HG03066 (cell line): ENCODE data around the gene CHRNB1.
"Not testable (repeated sequence)": the region's sequence is repeated elsewhere in the genome, so short reads cannot be mapped to it uniquely, and the experiment has no call there.

Experiments
- ATAC-seq: cut with Tn5 transposase; IDR thresholded peaks from one replicate; pipeline ENCODE4 v1.9.1; 2021; ENCODE audit warnings: low read depth; ENCODE audit not compliant: unreplicated experiment

Gene CHRNB1

GRCh38 chr17:7465597-7466275 lies 20.9 kb downstream of the CHRNB1 start:
- no peak for ATAC-seq

GRCh38 chr17:7466318-7466638 lies 21.4 kb downstream of the CHRNB1 start:
- ATAC-seq = no peak

GRCh38 chr17:7466639-7467341 lies 21.9 kb downstream of the CHRNB1 start:
- ATAC-seq = no peak

- no peak for ATAC-seq
Observed at GRCh38 chr17:7467498-7467897, 22.6 kb downstream of the CHRNB1 start.

GRCh38 chr17:7468290-7468689 lies 23.4 kb downstream of the CHRNB1 start:
- ATAC-seq = no peak

- ATAC-seq = no peak
Observed at GRCh38 chr17:7468804-7469389, 24.0 kb downstream of the CHRNB1 start.

- ATAC-seq = not testable (repeated sequence)
Observed at GRCh38 chr17:7469843-7470242, 25.0 kb downstream of the CHRNB1 start.

- not testable (repeated sequence) for ATAC-seq
Observed at GRCh38 chr17:7470457-7470973, 25.7 kb downstream of the CHRNB1 start.

- ATAC-seq = no peak
Observed at GRCh38 chr17:7471729-7472128, 26.9 kb downstream of the CHRNB1 start.

GRCh38 chr17:7474767-7475166 lies 29.9 kb downstream of the CHRNB1 start:
- ATAC-seq = not testable (repeated sequence)

- ATAC-seq = no peak
Observed at GRCh38 chr17:7475764-7476422, 31.0 kb downstream of the CHRNB1 start.

- ATAC-seq = no peak
Observed at GRCh38 chr17:7476494-7476893, 31.6 kb downstream of the CHRNB1 start.

- ATAC-seq = no peak
Observed at GRCh38 chr17:7476951-7477350, 32.1 kb downstream of the CHRNB1 start.

GRCh38 chr17:7477392-7478275 lies 32.8 kb downstream of the CHRNB1 start:
- no peak for ATAC-seq

GRCh38 chr17:7478276-7479212 lies 33.7 kb downstream of the CHRNB1 start:
- no peak for ATAC-seq

- ATAC-seq = no peak
Observed at GRCh38 chr17:7479213-7480088, 34.6 kb downstream of the CHRNB1 start, which contains the start of gene ZBTB4. TSS of gene ZBTB4 (minus strand) at chr17:7479631. CDS start at chr17:7466801, 12,830 bp downstream.

- no peak for ATAC-seq
Observed at GRCh38 chr17:7480089-7480384, 35.2 kb downstream of the CHRNB1 start.

GRCh38 chr17:7481275-7481674 lies 36.4 kb downstream of the CHRNB1 start, which contains the start of gene SLC35G6:
TSS of gene SLC35G6 (plus strand) at chr17:7481446. CDS start at chr17:7481517, 71 bp downstream.
- ATAC-seq = not testable (repeated sequence)
